NCI-H2029 (cell line): Measurements from ENCODE around the gene PDCD1LG2.
"Not testable (repeated sequence)": the region's sequence is repeated elsewhere in the genome, so short reads cannot be mapped to it uniquely, and the experiment has no call there.

Source experiments
- DNase-seq: peaks from one replicate; lab custom pipeline; 2025; lab: John Stamatoyannopoulos, UW

PDCD1LG2 gene

GRCh38 chr9:5493679-5494511 lies 16.4 kb upstream of the PDCD1LG2 start:
- no peak for DNase-seq

GRCh38 chr9:5494765-5495164 lies 15.6 kb upstream of the PDCD1LG2 start:
- not testable (repeated sequence) for DNase-seq

- no peak for DNase-seq
These were observed 11.2 kb upstream of the PDCD1LG2 start for GRCh38 chr9:5499157-5499556.

- peak; percentile 68 for DNase-seq
These were observed 10.4 kb upstream of the PDCD1LG2 start for GRCh38 chr9:5499889-5500398.

- peak; percentile 31 for DNase-seq
These were observed 9.7 kb upstream of the PDCD1LG2 start for GRCh38 chr9:5500441-5501235.

GRCh38 chr9:5502553-5502952 lies 7.8 kb upstream of the PDCD1LG2 start:
- DNase-seq, result no peak

GRCh38 chr9:5509573-5509972 lies 758 bp upstream of the PDCD1LG2 start:
- DNase-seq, result no peak

GRCh38 chr9:5510989-5511388 lies 658 bp downstream of the PDCD1LG2 start:
- no peak for DNase-seq

GRCh38 chr9:5511476-5511875 lies 1.1 kb downstream of the PDCD1LG2 start:
- no peak for DNase-seq

GRCh38 chr9:5511935-5512580 lies 1.7 kb downstream of the PDCD1LG2 start:
- DNase-seq, result no peak

- DNase-seq, result no peak
These were observed 2.5 kb downstream of the PDCD1LG2 start for GRCh38 chr9:5512658-5513452.

GRCh38 chr9:5513966-5514616 lies 3.8 kb downstream of the PDCD1LG2 start:
- DNase-seq, result no peak

- DNase-seq, result no peak
These were observed 4.4 kb downstream of the PDCD1LG2 start for GRCh38 chr9:5514617-5515260.

GRCh38 chr9:5515261-5515650 lies 4.9 kb downstream of the PDCD1LG2 start:
- DNase-seq, result no peak

- DNase-seq, result no peak
These were observed 6.3 kb downstream of the PDCD1LG2 start for GRCh38 chr9:5516453-5517220.

- no peak for DNase-seq
These were observed 8.0 kb downstream of the PDCD1LG2 start for GRCh38 chr9:5518171-5518936.

GRCh38 chr9:5518937-5519319 lies 8.6 kb downstream of the PDCD1LG2 start:
- no peak for DNase-seq

- DNase-seq, result no peak
These were observed 13.8 kb downstream of the PDCD1LG2 start for GRCh38 chr9:5524090-5524489.

- no peak for DNase-seq
These were observed 19.4 kb downstream of the PDCD1LG2 start for GRCh38 chr9:5529683-5530221.
